ENCODE data around the gene PAX8.

Gene PAX8

DNA sequence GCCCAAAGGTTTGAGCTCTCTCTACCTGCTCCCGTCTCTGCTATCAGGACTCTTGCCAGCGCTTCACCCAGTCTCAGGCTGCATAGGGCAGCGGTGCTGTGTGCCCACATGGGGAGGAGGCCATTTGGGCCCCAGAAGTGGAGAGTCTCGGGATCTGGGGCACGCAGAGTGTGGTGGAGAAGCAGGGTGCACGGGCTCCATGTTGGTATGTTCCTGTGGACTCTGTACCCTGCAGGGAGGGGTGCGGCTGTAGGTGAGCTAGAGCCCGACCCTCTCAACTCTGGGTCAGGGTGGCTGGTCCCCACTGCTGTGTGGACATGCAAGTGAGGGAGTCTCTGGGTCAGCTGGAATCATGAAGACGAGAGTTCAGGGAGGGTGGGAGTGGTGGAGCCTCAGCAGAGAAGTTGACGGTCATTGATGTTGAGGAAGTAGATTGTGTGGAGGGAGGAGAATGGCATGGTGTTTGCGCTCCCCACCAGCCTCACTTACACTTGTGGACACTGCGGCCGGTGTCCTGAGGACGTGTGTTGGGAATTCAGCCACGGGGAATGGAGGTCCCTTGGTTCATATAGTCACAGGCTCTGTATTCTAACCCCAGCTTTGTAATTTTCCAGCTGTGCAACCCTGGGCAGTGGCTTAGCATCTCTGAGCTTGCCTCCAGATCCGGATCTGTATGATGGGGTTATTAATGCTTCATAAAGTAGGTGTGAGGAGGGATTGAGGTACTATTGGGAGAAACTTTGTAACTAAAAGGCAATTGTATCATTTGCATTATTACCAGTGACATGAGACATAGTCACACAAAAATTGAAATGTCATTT lies 105.8 kb downstream of the PAX8 start:
- DNase-seq (ENCODE audit: extremely low read depth in 1 of 2, low read depth in 1 of 2), result no peak

DNA sequence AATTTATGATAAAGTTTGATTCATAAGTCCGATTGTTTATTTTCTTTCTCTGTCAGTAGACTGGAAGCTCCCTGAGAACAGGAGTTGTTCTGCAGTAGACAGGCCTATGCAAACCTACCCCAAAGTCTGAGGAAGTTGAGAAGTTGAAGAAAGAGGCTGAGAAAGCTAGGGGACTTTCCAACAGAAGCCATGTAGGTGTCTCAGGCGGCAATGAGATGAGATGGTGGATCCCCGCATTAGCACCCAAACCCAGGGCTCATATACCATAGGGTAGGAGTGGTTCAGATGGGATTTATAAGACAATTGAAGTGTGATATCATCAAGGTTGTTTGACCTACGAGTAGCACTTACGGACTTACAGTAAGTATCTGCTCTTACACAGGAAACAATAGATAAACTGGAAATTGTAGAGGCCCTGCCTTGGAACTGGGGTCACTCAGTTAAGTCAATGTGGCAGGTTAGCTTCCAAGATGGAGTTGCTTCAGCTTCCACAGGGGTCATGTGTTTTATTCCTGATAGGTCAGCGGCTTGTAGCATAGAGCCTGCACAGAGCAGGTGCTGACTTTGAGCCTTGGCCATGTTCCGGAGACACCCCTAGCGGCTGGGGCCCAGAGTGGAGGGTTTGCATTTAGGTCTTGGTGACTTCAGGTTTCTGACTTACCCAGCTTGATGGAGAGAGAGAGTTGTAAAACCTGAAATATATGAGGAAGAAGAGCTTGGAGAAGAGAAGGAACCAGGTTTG lies 107.2 kb downstream of the PAX8 start:
- no peak for DNase-seq (ENCODE audit: extremely low read depth in 1 of 2, low read depth in 1 of 2)

DNA sequence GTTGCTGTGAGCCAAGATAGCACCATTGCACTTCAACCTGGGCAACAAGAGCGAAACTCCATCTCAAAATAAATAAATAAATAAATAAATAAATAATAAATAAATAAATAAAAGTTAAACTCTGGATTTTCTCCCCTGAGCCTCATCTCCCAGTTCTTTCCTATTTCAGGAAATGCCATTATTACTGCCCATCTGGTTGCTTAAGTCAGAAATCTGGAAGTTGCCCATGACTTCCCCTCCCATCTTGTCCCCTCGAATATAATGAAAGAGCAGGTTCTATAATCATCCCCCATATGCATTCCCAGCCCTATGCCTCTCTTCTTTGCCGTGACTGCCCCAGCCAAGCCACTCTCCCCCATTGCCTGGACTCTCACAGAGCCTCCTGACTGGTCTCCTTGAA lies 109.1 kb downstream of the PAX8 start:
- DNase-seq (ENCODE audit: extremely low read depth in 1 of 2, low read depth in 1 of 2), result no peak

DNA sequence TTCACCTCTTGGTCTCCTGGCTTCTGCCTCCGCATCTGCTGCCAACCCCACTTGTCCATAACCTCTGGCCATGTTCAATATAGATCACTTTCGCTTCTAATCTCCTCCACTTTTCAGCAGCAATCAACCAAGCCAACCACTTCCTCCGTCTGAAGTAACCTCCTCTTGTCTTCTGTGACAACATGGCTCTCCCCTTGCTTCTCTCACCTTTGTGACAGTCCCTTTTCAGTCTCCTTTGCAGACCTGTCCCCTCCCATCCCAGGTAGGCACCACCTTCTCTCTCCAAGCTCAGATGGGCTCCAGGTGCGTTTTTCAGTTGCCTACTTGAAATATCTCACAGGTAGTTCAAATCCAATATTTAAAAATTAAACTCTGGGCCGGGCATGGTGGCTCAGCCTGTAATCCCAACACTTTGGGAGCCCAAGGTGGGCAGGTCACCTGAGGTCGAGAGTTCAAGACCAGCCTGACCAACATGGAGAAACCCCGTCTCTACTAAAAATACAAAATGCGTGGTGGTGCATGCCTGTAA lies 109.7 kb downstream of the PAX8 start:
- no peak for DNase-seq (ENCODE audit: extremely low read depth in 1 of 2, low read depth in 1 of 2)

DNA sequence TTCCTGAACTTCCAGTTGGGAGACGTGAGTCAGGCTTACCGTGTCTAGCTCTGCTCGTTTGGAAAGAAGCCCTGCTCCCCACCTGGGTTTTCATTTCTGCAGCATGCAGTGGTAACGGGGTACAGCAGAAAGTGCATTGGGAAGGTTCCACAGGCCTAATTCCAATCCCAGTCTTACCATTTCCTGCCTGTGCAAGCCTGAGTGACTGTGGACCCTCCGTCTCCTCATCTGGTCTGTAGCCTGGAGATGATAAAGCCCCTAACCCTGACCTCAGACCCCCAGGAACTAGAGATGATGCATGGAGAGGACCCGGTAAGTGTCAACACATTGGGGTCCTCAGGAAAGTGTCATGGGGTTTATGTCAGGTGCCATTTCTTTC lies 110.8 kb downstream of the PAX8 start:
- DNase-seq (ENCODE audit: extremely low read depth in 1 of 2, low read depth in 1 of 2), result no peak

DNA sequence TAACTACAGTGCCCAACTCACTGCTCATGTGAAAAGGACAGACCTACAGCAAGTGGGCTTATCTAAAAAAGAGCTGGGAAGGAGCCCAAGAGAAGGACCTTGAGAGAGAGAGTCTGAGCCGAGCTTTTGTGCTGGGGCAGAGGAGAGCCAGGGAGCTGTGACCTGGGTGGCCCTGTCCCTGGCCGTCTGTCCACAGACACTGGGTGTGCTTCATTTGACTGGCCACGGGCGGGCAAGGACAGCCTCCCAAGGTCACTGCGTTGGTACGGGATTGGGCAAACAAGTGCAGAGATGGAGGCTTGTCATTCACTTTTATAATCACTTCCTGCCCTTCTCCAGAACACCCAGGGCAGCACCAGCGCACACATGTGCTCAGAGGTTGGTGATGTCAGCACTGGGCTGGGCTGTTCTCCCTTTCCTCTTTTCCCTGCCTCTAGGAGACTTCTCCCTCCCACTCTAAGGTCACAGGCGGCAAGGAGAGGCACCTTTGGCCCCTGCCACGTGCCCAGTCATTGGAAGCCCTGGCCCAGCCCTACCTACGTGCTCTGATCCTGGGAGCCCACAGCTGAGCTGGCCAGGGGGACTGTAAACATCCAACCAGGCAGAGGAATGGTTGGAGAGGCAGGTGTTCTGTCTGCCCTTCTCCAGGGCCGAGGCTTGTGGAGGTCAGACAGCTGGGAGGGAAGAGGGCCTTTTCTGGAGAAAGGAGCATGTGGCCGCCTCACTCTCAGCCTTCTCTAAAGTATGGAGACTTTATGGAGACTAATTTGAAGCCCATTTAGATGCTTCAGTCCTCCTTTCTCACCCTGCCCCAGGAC lies 111.4 kb downstream of the PAX8 start:
- DNase-seq (ENCODE audit: extremely low read depth in 1 of 2, low read depth in 1 of 2), result no peak

DNA sequence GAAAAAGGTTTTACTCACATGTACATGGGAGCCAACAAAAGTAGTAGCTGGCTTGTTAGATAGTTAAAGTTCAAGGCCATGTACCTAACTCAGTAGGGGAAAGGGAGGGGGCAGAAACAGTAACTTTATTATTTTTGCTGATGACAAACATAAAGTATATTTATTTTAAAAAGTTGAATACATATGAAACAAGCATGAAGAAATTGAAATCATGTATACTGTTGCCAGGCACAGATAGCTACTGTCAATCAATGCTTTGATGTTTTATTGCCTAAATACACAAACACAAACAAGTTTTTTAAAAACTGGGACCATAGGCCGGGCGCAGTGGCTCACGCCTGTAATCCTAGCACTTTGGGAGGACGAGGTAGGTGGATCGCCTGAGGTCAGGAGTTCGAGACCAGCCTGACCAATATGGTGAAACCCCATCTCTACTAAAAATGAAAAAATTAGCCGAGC lies 112.5 kb downstream of the PAX8 start:
- no peak for DNase-seq (ENCODE audit: extremely low read depth in 1 of 2, low read depth in 1 of 2)

Measured in stimulated activated CD8-positive, alpha-beta memory T cell treated with anti-CD3 and anti-CD28 coated beads, Interleukin-7, amount 100 ng/mL, for 48 hours (primary cell).